Measurements from ENCODE around the gene CS.
A peak's percentile ranks its signal among the peaks of the same experiment; 100 is the strongest.

DNA sequence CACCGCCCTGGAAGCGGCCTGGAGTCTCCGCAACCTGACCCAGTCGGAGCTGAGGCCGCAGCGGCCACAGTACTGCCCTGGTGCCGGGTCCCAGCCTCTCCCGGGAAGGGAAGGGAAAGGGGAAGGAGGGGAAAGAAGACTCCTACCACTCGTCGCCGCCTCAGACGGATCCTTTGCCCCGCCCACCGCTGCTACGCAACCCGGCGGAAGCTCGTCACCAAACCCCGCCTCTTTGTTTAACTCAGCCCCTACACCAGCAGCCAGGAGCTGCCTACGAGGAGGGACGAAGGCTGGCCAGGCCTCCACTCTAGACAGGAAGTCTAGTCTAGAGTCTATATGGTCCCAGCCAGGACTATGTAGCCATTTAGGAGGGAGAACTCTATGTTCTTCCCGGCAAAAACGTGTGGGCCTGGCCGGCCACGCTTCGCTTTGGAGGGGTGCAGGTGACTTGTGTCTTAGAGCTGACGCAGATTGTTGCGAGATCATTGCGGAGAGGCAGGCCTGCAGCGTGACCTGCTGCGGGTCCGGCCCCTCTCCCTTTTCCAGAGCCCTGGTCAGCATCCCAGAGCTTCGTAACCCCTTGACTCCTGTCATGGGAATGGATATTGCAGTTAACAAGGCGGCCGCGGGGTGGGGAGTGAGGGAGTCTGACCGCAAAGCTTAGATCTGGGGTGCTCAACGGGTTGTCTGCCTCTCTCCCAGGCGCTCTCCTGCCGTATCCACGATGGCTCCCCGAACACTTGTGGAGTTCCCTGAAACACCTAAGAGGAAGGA lies 78.2 kb downstream of the CS start, which contains the start of gene RNF41:
- TF ChIP-seq, protein P1, sequence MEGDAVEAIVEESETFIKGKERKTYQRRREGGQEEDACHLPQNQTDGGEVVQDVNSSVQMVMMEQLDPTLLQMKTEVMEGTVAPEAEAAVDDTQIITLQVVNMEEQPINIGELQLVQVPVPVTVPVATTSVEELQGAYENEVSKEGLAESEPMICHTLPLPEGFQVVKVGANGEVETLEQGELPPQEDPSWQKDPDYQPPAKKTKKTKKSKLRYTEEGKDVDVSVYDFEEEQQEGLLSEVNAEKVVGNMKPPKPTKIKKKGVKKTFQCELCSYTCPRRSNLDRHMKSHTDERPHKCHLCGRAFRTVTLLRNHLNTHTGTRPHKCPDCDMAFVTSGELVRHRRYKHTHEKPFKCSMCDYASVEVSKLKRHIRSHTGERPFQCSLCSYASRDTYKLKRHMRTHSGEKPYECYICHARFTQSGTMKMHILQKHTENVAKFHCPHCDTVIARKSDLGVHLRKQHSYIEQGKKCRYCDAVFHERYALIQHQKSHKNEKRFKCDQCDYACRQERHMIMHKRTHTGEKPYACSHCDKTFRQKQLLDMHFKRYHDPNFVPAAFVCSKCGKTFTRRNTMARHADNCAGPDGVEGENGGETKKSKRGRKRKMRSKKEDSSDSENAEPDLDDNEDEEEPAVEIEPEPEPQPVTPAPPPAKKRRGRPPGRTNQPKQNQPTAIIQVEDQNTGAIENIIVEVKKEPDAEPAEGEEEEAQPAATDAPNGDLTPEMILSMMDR (IDR thresholded peaks at IDR 0.05): peak; percentile 8 to 33 (median 18)
- TF ChIP-seq POLR2A (IDR thresholded peaks at IDR 0.05): peak; percentile 98 to 99

Measured in uterus (tissue), 2 donors.